Endothelial cell of umbilical vein (primary cell): ENCODE measurements around the gene PRICKLE3. TPM values are rescaled to one million over a fixed set of nuclear protein-coding genes. Genes with fewer than 3 reads are reported as not detected.

Experiments
- BruUV-seq: library from RNA; stranded (reverse); fragments of 400-500 nt; replicated peaks from 2 replicates; lab custom pipeline; 2021; lab: Mats Ljungman, UMichigan
- CTCF ChIA-PET: fragments of 300-600, 350-600 bp; sonication (Branson Sonifier 250); formaldehyde crosslinking; loops from one replicate; lab custom pipeline; 2021; ENCODE audit warnings: antibody characterized with exemption, inconsistent platforms; lab: Charles Lee
- POLR2A ChIA-PET: fragments of 300-600, 350-600 bp; sonication (Branson Sonifier 250); formaldehyde crosslinking; loops from one replicate; lab custom pipeline; 2021; ENCODE audit warnings: antibody characterized with exemption, inconsistent platforms; lab: Charles Lee
- DNase-seq: peaks from one replicate; pipeline ENCODE4 v3.0.0-alpha.2; 2011; ENCODE audit warnings: low read depth, low spot score
- FAIRE-seq: peaks from 2 replicates; lab custom pipeline; 2011; peaks lifted over from hg19 to GRCh38; lab: Jason Lieb, UNC
- H2AFZ ChIP-seq: 2 replicates; pipeline ENCODE4 v1.6.0; 2012; ENCODE audit warnings: low read depth, low read length, control low read depth, inconsistent platforms
- H3K27ac ChIP-seq: 2 replicates; pipeline ENCODE4 v1.5.1; 2011; ENCODE audit warnings: low read depth, mild to moderate bottlenecking, control low read depth, low read length, moderate library complexity; ENCODE audit not compliant: insufficient read depth
- H3K27me3 ChIP-seq, 2 experiments: 2 replicates each; pipeline versions ENCODE4 v1.6.0 to v1.6.1; 2011; ENCODE audit warnings: low read length in 2 of 2, mixed read lengths in 1 of 2; ENCODE audit not compliant: control insufficient read depth in 2 of 2, insufficient read depth in 2 of 2
- H3K36me3 ChIP-seq, 2 experiments: 2 replicates in 1 of 2; 3 replicates in 1 of 2; pipeline ENCODE4 v1.5.1; 2011; ENCODE audit warnings: low read length in 2 of 2, mild to moderate bottlenecking in 1 of 2, moderate library complexity in 1 of 2; ENCODE audit not compliant: control insufficient read depth in 2 of 2, insufficient read depth in 2 of 2; ENCODE audit errors: extremely low read depth in 1 of 2
- H3K4me1 ChIP-seq: 3 replicates; pipeline ENCODE4 v1.5.1; 2011; ENCODE audit warnings: mild to moderate bottlenecking, low read length; ENCODE audit not compliant: control insufficient read depth, insufficient read depth; ENCODE audit errors: extremely low read depth
- H3K4me2 ChIP-seq: 2 replicates; pipeline ENCODE4 v1.6.1; 2011; ENCODE audit warnings: low read length, control low read depth, mixed read lengths; ENCODE audit not compliant: insufficient read depth
- H3K4me3 ChIP-seq, 3 experiments: fragments of 200-600 bp in 1 of 3; sonication (generic), shearing (Covaris generic) in 1 of 3; replicated peaks in 1 of 3; 2 replicates each; pipeline ENCODE4 v1.5.1; 2011 to 2016; ENCODE audit warnings: control low read depth in 3 of 3, low read length in 3 of 3, mild to moderate bottlenecking in 2 of 3, inconsistent platforms in 1 of 3, low read depth in 1 of 3, moderate library complexity in 1 of 3; ENCODE audit not compliant: insufficient read depth in 1 of 3
- H3K79me2 ChIP-seq: 2 replicates; pipeline ENCODE4 v1.6.0; 2012; ENCODE audit warnings: low read length, inconsistent platforms; ENCODE audit not compliant: control insufficient read depth, insufficient read depth
- H3K9ac ChIP-seq: replicated peaks from 2 replicates; pipeline ENCODE3; 2011; ENCODE audit warnings: low read length, control low read depth; ENCODE audit not compliant: insufficient read depth; ENCODE audit errors: extremely low read depth
- H3K9me1 ChIP-seq: replicated peaks from 3 replicates; pipeline ENCODE4 v1.6.0; 2011; ENCODE audit warnings: mild to moderate bottlenecking, low read length; ENCODE audit not compliant: control insufficient read depth, insufficient read depth; ENCODE audit errors: extremely low read depth
- H3K9me3 ChIP-seq: replicated peaks from 2 replicates; pipeline ENCODE4 v1.5.1; 2012; ENCODE audit warnings: low read length, inconsistent platforms; ENCODE audit not compliant: control insufficient read depth, insufficient read depth
- H4K20me1 ChIP-seq: replicated peaks from 2 replicates; pipeline ENCODE3; 2011; ENCODE audit warnings: mild to moderate bottlenecking, low read length; ENCODE audit not compliant: control insufficient read depth, insufficient read depth; ENCODE audit errors: extremely low read depth
- CTCF ChIP-seq, 2 donors: IDR thresholded peaks; 1 replicate in 1 of 2; 2 replicates in 1 of 2; pipeline ENCODE4 v1.5.1; 2011; ENCODE audit warnings: low read length in 2 of 2, mild to moderate bottlenecking in 2 of 2, moderate library complexity in 2 of 2, control low read depth in 1 of 2, inconsistent platforms in 1 of 2, low read depth in 1 of 2; ENCODE audit not compliant: insufficient read depth in 1 of 2; ENCODE audit errors: extremely low read depth in 1 of 2
- EZH2 ChIP-seq: IDR thresholded peaks from 2 replicates; pipeline ENCODE4 v1.6.1; 2012; ENCODE audit warnings: borderline replicate concordance, low read depth, mild to moderate bottlenecking, moderate library complexity, low read length, inconsistent platforms; ENCODE audit not compliant: severe bottlenecking
- FOS ChIP-seq: IDR thresholded peaks from 2 replicates; pipeline ENCODE4 v1.6.1; 2011; ENCODE audit warnings: mild to moderate bottlenecking, low read length, moderate library complexity, borderline replicate concordance; ENCODE audit not compliant: insufficient read depth
- GATA2 ChIP-seq: IDR thresholded peaks from 2 replicates; pipeline ENCODE4 v1.7.0; 2011; ENCODE audit warnings: low read depth, mild to moderate bottlenecking, moderate library complexity, mixed read lengths, low read length; ENCODE audit not compliant: insufficient read length, insufficient read depth
- JUN ChIP-seq: IDR thresholded peaks from 2 replicates; pipeline ENCODE4 v1.6.1; 2011; ENCODE audit warnings: borderline replicate concordance, low read depth; ENCODE audit not compliant: insufficient read length, insufficient read depth
- MAX ChIP-seq: IDR thresholded peaks from 2 replicates; pipeline ENCODE4 v1.6.1; 2011; ENCODE audit not compliant: insufficient read depth, insufficient read length
- MYC ChIP-seq: IDR thresholded peaks from one replicate; pipeline ENCODE4 v1.6.1; 2011; ENCODE audit warnings: mild to moderate bottlenecking, low read depth, low read length
- POLR2A ChIP-seq: IDR thresholded peaks from 2 replicates; pipeline ENCODE4 v1.6.1; 2012; ENCODE audit warnings: low read depth, mild to moderate bottlenecking, control low read depth, low read length
- POLR2AphosphoS5 ChIP-seq: IDR thresholded peaks from 2 replicates; pipeline ENCODE4 v1.6.1; 2012; ENCODE audit warnings: low read depth, mild to moderate bottlenecking, control low read depth, low read length, moderate library complexity; ENCODE audit not compliant: insufficient read depth
- dilution Hi-C: fragments of 300-500 bp; cut with MboI; formaldehyde crosslinking; loops from one replicate; pipeline ENCODE4 v1.15.0; 2019; ENCODE audit warnings: low sequenced_read_pairs; ENCODE audit not compliant: extremely low pct_ligation_motif_present
- intact Hi-C: fragments of 100-400 bp; cut with micrococcal nuclease; formaldehyde crosslinking; loops from one replicate; pipeline ENCODE4 v1.10.0; 2022
- polyA plus RNA-seq, 4 experiments: library from polyadenylated mRNA; depleted of rRNA in 3 of 4; stranded (reverse) in 3 of 4; unstranded in 1 of 4; fragments of >200 nt; gene quantifications; 2 replicates each; pipeline versions ENCODE4 v1.2.1 to v1.2.3, GENCODE V29; 2011 to 2012; ENCODE audit warnings: missing spikeins in 1 of 4
- total RNA-seq: library from RNA; stranded (reverse); gene quantifications from 2 replicates; pipeline ENCODE4 v1.2.3, GENCODE V29; 2021

PRICKLE3 gene
- total and polyA plus RNA-seq, 2 donors (not counting 3 experiments of a cell fraction or from before 2014, with no cell fraction given), result 6.8 to 15.0 TPM

DNA sequence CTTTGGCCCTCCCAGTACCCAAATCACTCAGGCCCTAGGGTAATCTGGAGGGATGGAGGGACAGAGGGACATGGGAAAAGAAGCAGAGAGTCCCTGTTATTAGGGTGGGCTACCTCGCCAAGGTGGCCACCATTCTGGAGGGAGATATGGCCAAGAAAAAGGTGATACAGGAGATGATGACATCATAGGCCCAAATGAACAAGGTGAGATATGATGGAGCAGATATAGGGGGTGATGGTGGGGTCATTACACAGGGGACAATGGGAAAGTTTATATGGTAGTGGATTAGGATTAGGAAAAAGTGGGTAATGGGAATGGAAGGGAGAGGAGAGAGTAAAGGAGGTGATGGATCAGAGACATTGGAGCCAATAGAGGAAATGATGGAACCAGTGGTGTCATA, 26.7 kb upstream of the PRICKLE3 start:
- dilution Hi-C loops, result no loop called here
- Histone ChIP-seq H3K27me3 (no peaks in the 10 kb centered on the region), H2AFZ (no peak overlapping the region), H3K36me3 (no peaks in the 10 kb centered on the region), H3K9me3 (no peaks in the 10 kb centered on the region), H3K4me1 (no peaks in the 10 kb centered on the region), H3K9ac (no peak overlapping the region), H3K79me2 (no peaks in the 10 kb centered on the region), H3K27ac (no peak overlapping the region), H3K4me3 (no peak overlapping the region), H3K9me1 (no peaks in the 10 kb centered on the region), H4K20me1 (no peaks in the 10 kb centered on the region), H3K4me2 (no peak overlapping the region)
- DNase-seq (no peak), FAIRE-seq (no peak)
- BruUV-seq, result no TSS peak
- intact Hi-C loops, result no loop called here
- ChIA-PET CTCF (no interaction called here), POLR2A (no interaction called here)
- TF ChIP-seq JUN, result no peak
- TF ChIP-seq POLR2A, result no peak
- TF ChIP-seq GATA2, result no peak
- no peak for TF ChIP-seq FOS
- no peak for TF ChIP-seq MAX
- TF ChIP-seq EZH2, result no peak
- no peak for TF ChIP-seq MYC
- no peak for TF ChIP-seq POLR2AphosphoS5
- TF ChIP-seq CTCF (IDR thresholded peaks at IDR 0.05; ENCODE audit: extremely low read depth in 1 of 2, insufficient read depth in 1 of 2, low read depth in 1 of 2, low read length in 2 of 2), result no peak
